OCI-LY3 (cell line): ENCODE measurements around the gene SCARB1.

ENCODE experiments used
- CTCF ChIP-seq: fragments of 200-600, 300-600 bp; sonication (generic); IDR thresholded peaks from 2 replicates; pipeline ENCODE4 v1.5.1; 2014; ENCODE audit warnings: antibody characterized with exemption, low read length, low read depth
- EZH2phosphoT487 ChIP-seq: fragments of 200-600 bp; shearing (Covaris generic); IDR thresholded peaks from 2 replicates; pipeline ENCODE4 v1.6.1; 2018; ENCODE audit warnings: antibody characterized with exemption, mixed run types, low read depth

- no peak for TF ChIP-seq CTCF
- no peak for TF ChIP-seq EZH2phosphoT487
These were observed 11.5 kb upstream of the SCARB1 start for GRCh38 chr12:124874988-124875802.
